ENCODE results near the gene NCAM2.

Gene NCAM2

DNA sequence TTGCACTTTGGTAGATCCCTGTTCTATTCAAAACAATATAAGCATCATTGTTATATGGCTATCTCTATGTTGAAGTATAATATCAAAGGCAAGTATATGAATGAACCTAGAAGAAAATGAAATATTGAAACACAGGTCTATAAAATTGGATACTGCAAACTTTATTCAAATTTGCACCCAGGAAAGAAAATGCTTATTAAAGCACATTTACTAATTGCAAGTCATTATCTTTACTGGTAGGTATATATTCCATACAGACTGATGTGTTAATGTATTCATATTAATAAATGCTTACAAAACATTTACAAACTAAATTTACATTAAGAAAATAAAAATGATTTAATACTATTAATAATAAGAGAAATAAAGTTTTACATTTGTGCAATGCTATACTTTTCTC, 469.8 kb downstream of the NCAM2 start:
- no peak for DNase-seq

- DNase-seq = no peak
Measured at GRCh38 chr21:21481239-21481638, 483.0 kb downstream of the NCAM2 start.

DNA sequence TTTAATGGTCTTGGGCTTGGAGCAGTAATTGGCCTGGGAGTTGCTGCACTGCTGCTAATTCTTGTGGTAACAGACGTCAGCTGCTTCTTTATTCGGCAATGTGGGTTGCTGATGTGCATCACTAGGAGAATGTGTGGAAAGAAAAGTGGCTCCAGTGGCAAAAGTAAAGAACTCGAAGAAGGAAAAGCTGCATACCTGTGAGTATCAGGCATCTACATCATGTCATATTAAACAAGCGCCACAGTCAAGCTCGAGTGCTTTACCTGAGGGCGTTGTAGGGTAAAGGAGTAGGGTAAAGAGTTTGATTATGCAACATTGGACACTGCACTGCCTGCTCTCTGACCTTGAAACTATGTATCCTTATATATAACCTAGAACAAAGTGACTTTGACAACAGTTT, 510.6 kb downstream of the NCAM2 start:
- DNase-seq = no peak

GRCh38 chr21:21530680-21531079, 532.5 kb downstream of the NCAM2 start:
- no peak for DNase-seq

DNA sequence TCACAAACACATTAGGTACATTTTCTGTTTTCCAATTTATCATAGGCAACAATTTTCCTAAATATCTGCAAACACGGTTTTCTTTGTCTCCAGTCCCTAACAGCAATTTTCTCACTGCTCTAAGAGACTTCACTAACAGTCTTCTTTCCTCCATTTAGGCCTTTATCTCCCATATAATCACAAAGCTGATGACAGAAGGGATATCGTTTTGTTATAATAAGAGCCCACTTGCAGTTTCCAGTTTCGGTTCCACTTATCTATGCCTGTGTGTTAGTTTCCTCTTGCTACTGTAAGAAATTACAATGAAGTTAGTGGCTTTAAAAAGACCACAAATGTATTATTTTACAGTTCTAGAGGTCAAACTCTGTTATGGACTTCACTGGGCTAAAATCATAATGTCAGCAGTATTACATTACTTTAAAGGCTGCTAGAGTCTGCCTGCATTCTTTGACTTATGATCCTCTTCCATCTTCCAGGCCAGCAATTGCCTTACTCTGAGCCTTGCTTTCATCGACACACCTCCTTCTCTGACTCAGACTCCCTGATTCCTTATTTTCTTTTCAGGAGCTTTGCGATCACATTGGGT, 549.3 kb downstream of the NCAM2 start:
- no peak for DNase-seq

GRCh38 chr21:21559285-21560045, 561.3 kb downstream of the NCAM2 start:
- DNase-seq = no peak
